HG02610 (cell line): Measurements from ENCODE around the gene VPS4A.

Experiments
- ATAC-seq: cut with Tn5 transposase; IDR thresholded peaks from one replicate; pipeline ENCODE4 v1.9.1; 2021; ENCODE audit warnings: mild to moderate bottlenecking, moderate library complexity; ENCODE audit not compliant: unreplicated experiment

Gene VPS4A

GRCh38 chr16:69306031-69306430 lies 5.1 kb upstream of the VPS4A start:
- no peak for ATAC-seq

GRCh38 chr16:69307091-69307490 lies 4.1 kb upstream of the VPS4A start:
- no peak for ATAC-seq

GRCh38 chr16:69307856-69308255 lies 3.3 kb upstream of the VPS4A start:
- no peak for ATAC-seq

GRCh38 chr16:69309316-69309715 lies 1.8 kb upstream of the VPS4A start:
- ATAC-seq: no peak

- ATAC-seq: peak; percentile 46
These were observed 610 bp downstream of the VPS4A start for GRCh38 chr16:69311533-69312387.

- no peak for ATAC-seq
These were observed 2.3 kb downstream of the VPS4A start for GRCh38 chr16:69313469-69313868.

GRCh38 chr16:69314534-69314933 lies 3.4 kb downstream of the VPS4A start:
- ATAC-seq: no peak

- no peak for ATAC-seq
These were observed 4.5 kb downstream of the VPS4A start for GRCh38 chr16:69315486-69316311.

- no peak for ATAC-seq
These were observed 5.5 kb downstream of the VPS4A start for GRCh38 chr16:69316595-69317034.

- no peak for ATAC-seq
These were observed 7.2 kb downstream of the VPS4A start for GRCh38 chr16:69318177-69318910.

GRCh38 chr16:69318911-69319289 lies 7.8 kb downstream of the VPS4A start:
- ATAC-seq: no peak

- no peak for ATAC-seq
These were observed 8.2 kb downstream of the VPS4A start for GRCh38 chr16:69319381-69319780.

- no peak for ATAC-seq
These were observed 8.9 kb downstream of the VPS4A start for GRCh38 chr16:69319826-69320739.

- ATAC-seq: no peak
These were observed 9.6 kb downstream of the VPS4A start for GRCh38 chr16:69320740-69321073.

- no peak for ATAC-seq
These were observed 9.9 kb downstream of the VPS4A start for GRCh38 chr16:69321080-69321479.

GRCh38 chr16:69322343-69322742 lies 11.2 kb downstream of the VPS4A start:
- ATAC-seq: no peak

- ATAC-seq: no peak
These were observed 12.3 kb downstream of the VPS4A start for GRCh38 chr16:69323415-69323814.

GRCh38 chr16:69324013-69324531 lies 12.9 kb downstream of the VPS4A start:
- no peak for ATAC-seq

GRCh38 chr16:69324585-69325253 lies 13.6 kb downstream of the VPS4A start:
- ATAC-seq: no peak

- ATAC-seq: no peak
These were observed 14.6 kb downstream of the VPS4A start for GRCh38 chr16:69325784-69326171.
